Gastroesophageal sphincter (tissue), 4 donors: ENCODE results near the gene ARPP21. TPM values are rescaled to one million over a fixed set of nuclear protein-coding genes. Genes with fewer than 3 reads are reported as not detected.

Source experiments
- ATAC-seq: fragments of 150-250 bp; one replicate; pipeline ENCODE4 v1.9.1; 2016; ENCODE audit warnings: mild to moderate bottlenecking, moderate library complexity
- H3K27ac ChIP-seq, 4 donors: fragments of 200-600 bp; sonication (generic) in 3 of 4; 1 replicate in 3 of 4; 2 replicates in 1 of 4; pipeline ENCODE4 v1.5.1; 2016 to 2019
- H3K27me3 ChIP-seq: fragments of 200-600 bp; sonication (generic); one replicate; pipeline ENCODE4 v1.5.1; 2019
- H3K36me3 ChIP-seq, 2 donors: fragments of 200-600 bp; sonication (generic); one replicate each; pipeline ENCODE4 v1.5.1; 2019; ENCODE audit warnings: control low read depth in 1 of 2
- H3K4me1 ChIP-seq, 3 donors: fragments of 200-600 bp; sonication (generic); 1 replicate in 2 of 3; 2 replicates in 1 of 3; pipeline ENCODE4 v1.5.1; 2016 to 2019; ENCODE audit warnings: control low read depth in 2 of 3
- H3K4me3 ChIP-seq, 2 donors: fragments of 200-600 bp; sonication (generic); one replicate each; pipeline ENCODE4 v1.5.1; 2019; ENCODE audit warnings: mild to moderate bottlenecking in 1 of 2, moderate library complexity in 1 of 2
- H3K9me3 ChIP-seq, 3 donors: fragments of 200-600 bp; sonication (generic); one replicate each; pipeline ENCODE4 v1.5.1; 2017 to 2019; ENCODE audit warnings: control low read depth in 2 of 3
- CTCF ChIP-seq, 4 experiments: fragments of 200-600 bp in 2 of 4; fragments of 450-650 bp in 2 of 4; sonication (generic) in 1 of 4; IDR thresholded peaks; one replicate each; pipeline ENCODE4 v1.5.1; 2017 to 2019; ENCODE audit warnings: antibody characterized with exemption in 4 of 4, mild to moderate bottlenecking in 2 of 4, moderate library complexity in 2 of 4
- EP300 ChIP-seq: sonication (generic); formaldehyde crosslinking; IDR thresholded peaks from one replicate; pipeline ENCODE4 v1.6.1; 2017; ENCODE audit warnings: antibody characterized with exemption, mild to moderate bottlenecking
- POLR2A ChIP-seq, 2 donors: fragments of 450-650 bp; IDR thresholded peaks; one replicate each; pipeline ENCODE4 v1.6.1; 2017; ENCODE audit warnings: antibody characterized with exemption in 2 of 2, mild to moderate bottlenecking in 2 of 2, moderate library complexity in 1 of 2
- POLR2AphosphoS5 ChIP-seq: sonication (generic); formaldehyde crosslinking; IDR thresholded peaks from one replicate; pipeline ENCODE4 v1.6.1; 2017; ENCODE audit warnings: antibody characterized with exemption
- WGBS, 2 donors: methylation state at CpG; one replicate each; pipeline ENCODE4 v1.1.5; 2018; ENCODE audit warnings: low coverage in 1 of 2; 5-methylcytosine and 5-hydroxymethylcytosine counted together
- total RNA-seq, 4 donors: library from RNA; depleted of rRNA; stranded (reverse); fragments of >200 nt; gene quantifications; one replicate each; pipeline ENCODE4 v1.1.0, GENCODE V29; 2016

ARPP21 gene
- total RNA-seq, 4 donors from 2014 or later, result 0.15 to 1.5 (median 0.78) TPM

DNA sequence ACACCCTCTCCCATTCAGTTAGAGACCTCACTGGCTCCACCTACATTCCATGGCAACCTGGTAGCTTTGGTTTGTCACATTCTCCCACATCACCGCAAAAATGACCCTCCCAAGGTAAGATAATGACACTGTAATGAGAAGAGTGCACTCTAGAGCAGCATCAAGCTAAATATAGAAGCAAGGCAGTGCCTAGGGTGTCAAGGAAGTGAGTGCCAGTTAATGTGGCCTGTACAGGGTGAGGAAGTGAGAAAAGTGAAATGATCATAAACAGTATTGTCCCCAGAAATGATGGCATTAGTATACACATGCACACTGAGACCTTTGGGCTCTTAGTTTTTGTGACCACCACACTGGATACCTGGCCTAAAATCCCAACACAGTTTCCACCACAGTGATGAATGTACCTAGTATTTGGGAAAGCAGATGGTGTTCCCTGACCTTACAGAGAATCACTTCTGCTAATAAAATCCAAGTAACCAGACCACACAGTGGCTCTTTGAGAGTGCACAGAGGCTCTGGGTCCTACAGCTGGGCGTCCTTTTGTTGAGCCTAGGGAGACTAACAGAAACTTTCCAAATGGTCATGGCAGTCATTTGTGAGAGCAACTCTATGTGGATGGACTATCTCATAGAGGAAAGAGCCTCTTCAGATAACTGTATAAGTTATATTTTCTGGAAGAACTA, 106.6 kb downstream of the ARPP21 start:
- no peaks in the 10 kb centered on the region for H3K36me3 ChIP-seq
- no peak for ATAC-seq
- no peaks in the 10 kb centered on the region for H3K9me3 ChIP-seq
- H3K4me1 ChIP-seq, result no peaks in the 10 kb centered on the region
- no peak for TF ChIP-seq POLR2A (IDR thresholded peaks at IDR 0.05)
- TF ChIP-seq POLR2AphosphoS5, result no peak
- no peak for TF ChIP-seq EP300
- TF ChIP-seq CTCF (IDR thresholded peaks at IDR 0.05), result no peak
- WGBS, 2 donors, result 86% methylated on average over 2 of the region's 2 CpGs; no CpG with 5 or more reads in 1 of the 2 donors
- H3K27me3 ChIP-seq, result peaks cover 5% of the 10 kb centered on the region
- H3K27ac ChIP-seq, result no peak overlapping the region
- H3K4me3 ChIP-seq, result no peak overlapping the region

- WGBS, 2 donors, result 36 to 51% methylated on average over 2 of the region's 2 CpGs
Measured at GRCh38 chr3:35746492-35746891, 107.2 kb downstream of the ARPP21 start.

GRCh38 chr3:35748144-35748543, 108.8 kb downstream of the ARPP21 start:
- H3K36me3 ChIP-seq, result no peaks in the 10 kb centered on the region
- no peak overlapping the region for H3K4me3 ChIP-seq
- no peak for ATAC-seq
- no peaks in the 10 kb centered on the region for H3K9me3 ChIP-seq
- H3K27ac ChIP-seq, result no peak overlapping the region
- no peaks in the 10 kb centered on the region for H3K4me1 ChIP-seq
- TF ChIP-seq POLR2AphosphoS5 (no peak), POLR2A (IDR thresholded peaks at IDR 0.05) (no peak), EP300 (no peak), CTCF (IDR thresholded peaks at IDR 0.05) (no peak)
- H3K27me3 ChIP-seq, result peaks cover 5% of the 10 kb centered on the region

More at GRCh38 chr3:35746492-35746891, 107.2 kb downstream of the ARPP21 start:
- no peaks in the 10 kb centered on the region for H3K36me3 ChIP-seq
- H3K27me3 ChIP-seq, result peaks cover 5% of the 10 kb centered on the region
- no peak for TF ChIP-seq CTCF (IDR thresholded peaks at IDR 0.05)
- no peak for TF ChIP-seq EP300
- TF ChIP-seq POLR2A (IDR thresholded peaks at IDR 0.05), result no peak
- no peak for TF ChIP-seq POLR2AphosphoS5
- no peaks in the 10 kb centered on the region for H3K4me1 ChIP-seq
- H3K9me3 ChIP-seq, result no peaks in the 10 kb centered on the region
- H3K4me3 ChIP-seq, result no peak overlapping the region
- H3K27ac ChIP-seq, result no peak overlapping the region
- no peak for ATAC-seq

- no peaks in the 10 kb centered on the region for H3K4me1 ChIP-seq
- H3K9me3 ChIP-seq, result no peaks in the 10 kb centered on the region
- no peak for TF ChIP-seq POLR2AphosphoS5
- no peak for TF ChIP-seq EP300
- H3K27ac ChIP-seq, result no peak overlapping the region
- H3K27me3 ChIP-seq, result no peaks in the 10 kb centered on the region
- ATAC-seq, result no peak
- no peaks in the 10 kb centered on the region for H3K36me3 ChIP-seq
- no peak overlapping the region for H3K4me3 ChIP-seq
- 90 to 92% methylated on average over 3 of the region's 3 CpGs for WGBS, 2 donors
Measured at GRCh38 chr3:35751207-35751606, 111.9 kb downstream of the ARPP21 start.

- Histone ChIP-seq H3K27ac (no peak overlapping the region), H3K4me3 (no peak overlapping the region), H3K36me3 (no peaks in the 10 kb centered on the region), H3K27me3 (no peaks in the 10 kb centered on the region), H3K9me3 (no peaks in the 10 kb centered on the region), H3K4me1 (no peaks in the 10 kb centered on the region)
- no peak for ATAC-seq
- TF ChIP-seq POLR2AphosphoS5 (no peak), CTCF (IDR thresholded peaks at IDR 0.05) (no peak), EP300 (no peak), POLR2A (IDR thresholded peaks at IDR 0.05) (no peak)
- WGBS, 2 donors, result 63% methylated on average over 3 of the region's 3 CpGs
Measured at GRCh38 chr3:35757991-35758757, 118.8 kb downstream of the ARPP21 start.
